H54 (cell line): ENCODE data around the gene PAQR8.
A peak's percentile ranks its signal among the peaks of the same experiment; 100 is the strongest.

Experiments
- DNase-seq: peaks from one replicate; pipeline ENCODE4 v3.0.0; 2011; ENCODE audit warnings: low spot score, mixed read lengths; ENCODE audit not compliant: insufficient read length
- FAIRE-seq: peaks from 3 replicates; lab custom pipeline; 2011; peaks lifted over from hg19 to GRCh38; lab: Jason Lieb, UNC
- POLR2A ChIP-seq: IDR thresholded peaks from 2 replicates; pipeline ENCODE4 v1.6.1; 2011; ENCODE audit warnings: low read depth, mild to moderate bottlenecking, low read length

Gene PAQR8

DNA sequence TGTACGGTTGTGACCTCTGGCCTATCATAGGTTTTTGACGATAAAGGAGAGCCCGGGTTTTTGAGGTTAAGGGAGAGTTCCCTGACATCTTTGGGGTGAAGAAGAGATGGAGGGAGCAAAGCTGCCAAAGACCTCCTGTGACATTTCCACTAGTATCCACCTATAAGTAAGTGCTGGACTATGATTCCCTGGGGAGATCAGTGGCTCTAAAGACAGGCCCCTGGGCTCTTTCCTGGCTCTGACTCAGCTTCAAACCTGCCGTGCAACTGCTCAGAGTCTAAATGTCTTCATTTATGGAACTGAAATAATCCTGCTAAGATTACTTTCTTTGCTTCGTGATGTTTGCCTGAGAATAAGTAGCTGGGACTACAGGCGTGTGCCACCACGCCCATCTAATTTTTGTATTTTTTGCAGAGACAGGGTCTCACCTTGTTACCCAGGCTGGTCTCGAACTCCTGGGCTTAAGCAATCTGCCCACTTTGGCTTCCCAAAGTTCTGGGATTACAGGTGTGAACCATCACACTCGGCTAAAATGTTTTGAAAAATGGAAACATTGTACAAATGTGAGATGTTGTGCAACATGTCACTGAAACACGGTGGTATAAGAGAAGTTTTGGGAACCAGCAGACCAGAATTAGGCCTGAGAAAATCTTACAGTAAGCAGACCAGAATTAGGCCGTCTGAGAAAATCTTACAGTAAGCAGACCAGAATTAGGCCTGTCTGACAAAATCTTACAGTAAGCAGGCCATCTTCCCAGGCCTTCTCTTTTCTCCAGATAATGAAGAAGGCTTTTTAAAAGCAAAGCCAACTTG is 1.1 kb upstream of the PAQR8 start:
- FAIRE-seq: no peak
- DNase-seq: no peak
- no peak for TF ChIP-seq POLR2A

DNA sequence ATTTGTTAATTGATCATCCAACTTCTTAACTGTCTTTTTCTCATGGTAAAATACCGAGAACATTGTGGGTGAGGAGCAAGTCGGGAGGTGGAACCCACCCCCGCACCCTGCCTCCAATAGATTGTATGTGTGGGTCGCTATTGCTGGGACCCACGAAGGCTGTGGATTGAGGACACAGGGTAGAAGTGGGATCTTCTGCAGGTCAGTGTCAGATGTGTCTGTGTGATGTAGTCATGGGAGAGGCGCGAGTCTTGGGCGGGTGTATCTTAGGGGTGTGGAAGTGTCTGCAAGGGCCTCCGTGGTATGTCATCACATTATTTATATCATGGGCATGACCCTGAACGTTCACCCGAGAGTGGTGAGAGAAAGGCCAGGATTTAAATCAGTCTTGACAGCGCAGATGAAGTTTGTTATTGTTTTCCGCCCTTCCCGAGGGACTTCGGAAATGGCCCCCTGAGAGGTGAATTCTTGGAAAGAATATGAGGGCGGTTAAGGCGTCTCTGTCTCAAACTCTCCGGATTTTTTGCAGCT is 472 bp upstream of the PAQR8 start:
- TF ChIP-seq POLR2A: no peak
- DNase-seq (peak; percentile 23), FAIRE-seq (no peak)

DNA sequence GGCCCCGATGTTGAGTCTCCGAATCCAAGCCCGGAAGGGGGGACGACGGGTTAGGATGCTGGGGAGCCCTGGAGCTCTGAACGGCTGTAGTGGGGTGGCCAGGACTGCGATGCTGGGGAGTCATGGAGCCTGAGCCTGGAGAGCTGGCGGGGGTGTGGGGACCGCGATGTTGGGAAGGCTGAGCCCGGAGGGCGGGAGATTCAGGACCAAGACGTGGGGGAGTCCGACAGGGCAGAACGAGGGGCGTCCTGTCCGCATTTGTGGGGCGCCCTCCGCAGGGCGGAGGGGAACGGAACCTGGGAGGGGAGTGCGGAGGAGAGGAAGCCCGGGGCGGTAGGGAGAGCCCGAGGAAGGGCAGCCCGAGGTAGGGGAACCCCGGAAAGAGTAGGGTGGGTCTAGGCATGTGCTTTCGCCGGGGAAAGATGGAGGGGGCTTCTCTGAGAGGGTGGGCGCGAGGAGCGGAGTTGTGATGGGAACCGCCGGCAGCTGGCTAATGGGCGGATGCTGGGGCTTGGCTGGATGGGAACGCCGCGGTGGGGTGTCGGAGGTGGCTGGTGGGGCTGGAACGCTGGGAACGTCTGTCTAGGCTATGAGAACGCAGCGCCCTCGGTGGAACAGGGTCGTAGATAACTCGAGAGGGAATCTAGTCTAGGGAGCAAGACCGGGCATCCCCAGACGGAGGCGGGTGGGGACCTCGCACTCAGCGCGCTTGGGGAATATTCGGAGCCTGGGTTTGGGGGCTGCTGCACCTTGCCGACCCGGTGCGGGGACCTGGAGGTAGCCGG is 684 bp downstream of the PAQR8 start:
- FAIRE-seq (no peak), DNase-seq (peak; percentile 67)
- TF ChIP-seq POLR2A: no peak

DNA sequence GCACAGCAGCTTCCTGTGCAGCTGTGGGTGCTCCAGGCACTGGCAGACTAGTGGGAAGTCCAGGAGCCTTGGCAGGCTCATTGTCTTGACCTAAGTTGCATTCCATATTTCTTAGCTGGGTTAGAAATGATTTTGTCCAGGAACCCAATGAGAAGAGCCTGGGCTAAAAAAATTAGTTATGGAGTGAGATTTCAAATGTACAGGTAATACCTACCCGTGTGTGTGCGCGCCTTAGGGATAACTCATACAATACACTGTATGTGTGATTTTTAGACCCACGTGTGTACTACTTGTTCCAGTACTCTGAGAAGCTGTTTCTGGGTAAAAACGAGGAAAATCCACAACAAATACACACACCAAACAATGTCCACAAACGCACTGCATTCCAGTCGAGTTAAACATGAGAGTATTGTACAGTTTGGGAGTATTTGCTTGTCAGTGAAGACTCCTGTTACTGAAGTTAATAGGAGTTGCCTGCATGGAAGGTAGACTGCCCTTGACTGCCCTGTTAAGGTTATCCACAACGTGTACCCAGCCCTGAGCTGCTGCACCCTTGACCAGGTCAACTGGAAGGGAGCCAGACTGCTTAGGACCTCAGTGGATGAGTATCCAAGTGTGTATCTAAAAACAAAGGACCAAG is 1.4 kb downstream of the PAQR8 start:
- DNase-seq (no peak), FAIRE-seq (no peak)
- TF ChIP-seq POLR2A: no peak

DNA sequence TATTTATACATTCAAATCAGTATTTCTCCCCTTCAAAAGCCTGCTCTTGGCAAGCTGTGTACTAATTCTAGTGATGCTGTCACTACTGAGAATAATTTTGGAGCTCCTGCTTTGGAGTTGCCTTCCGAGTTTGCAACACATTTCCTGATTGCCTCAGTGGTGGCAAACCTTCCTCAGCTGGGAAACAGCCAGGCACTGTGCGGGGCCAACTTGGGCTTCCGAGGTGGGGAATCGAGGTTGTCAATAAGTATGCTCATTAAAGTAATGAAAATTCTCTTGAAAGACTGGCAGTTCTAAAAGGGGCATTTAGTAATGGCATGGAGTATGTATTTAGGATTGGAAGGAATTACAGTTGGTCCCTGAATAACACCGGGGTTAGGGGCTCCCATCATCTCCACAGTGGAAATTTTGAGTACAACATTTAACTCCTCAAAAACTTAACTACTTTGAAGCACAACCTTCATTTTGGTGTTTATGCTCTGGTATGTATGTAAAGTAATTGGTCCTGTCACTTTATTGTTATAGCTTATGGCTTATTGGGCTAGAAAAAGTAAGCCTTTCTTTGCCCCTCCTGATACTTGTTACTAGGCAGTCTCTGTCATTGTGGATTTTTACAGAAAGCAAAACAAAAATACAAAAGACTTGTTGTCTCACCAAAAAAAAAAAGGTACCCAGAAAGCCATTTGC is 2.7 kb downstream of the PAQR8 start:
- FAIRE-seq (no peak), DNase-seq (no peak)
- no peak for TF ChIP-seq POLR2A

DNA sequence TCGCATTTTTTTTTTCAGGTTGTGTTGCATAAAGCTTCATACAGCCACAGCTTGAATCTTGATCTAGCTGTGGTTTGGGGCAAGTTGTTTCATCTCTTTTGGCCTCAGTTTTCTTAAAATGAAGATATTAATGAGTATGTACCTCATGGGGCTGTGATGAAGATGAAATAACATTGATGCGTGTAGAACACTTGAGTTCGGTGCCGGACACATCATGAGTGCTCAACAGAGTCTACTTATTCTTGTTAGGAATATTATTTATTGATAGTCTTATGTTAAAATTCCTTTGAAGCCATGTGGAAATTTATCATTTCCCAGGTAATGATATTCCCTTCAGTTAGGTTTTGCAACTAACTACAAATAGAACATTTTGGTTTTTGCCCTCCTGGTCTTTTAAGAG is 3.4 kb downstream of the PAQR8 start:
- TF ChIP-seq POLR2A: no peak
- DNase-seq: no peak
- no peak for FAIRE-seq

DNA sequence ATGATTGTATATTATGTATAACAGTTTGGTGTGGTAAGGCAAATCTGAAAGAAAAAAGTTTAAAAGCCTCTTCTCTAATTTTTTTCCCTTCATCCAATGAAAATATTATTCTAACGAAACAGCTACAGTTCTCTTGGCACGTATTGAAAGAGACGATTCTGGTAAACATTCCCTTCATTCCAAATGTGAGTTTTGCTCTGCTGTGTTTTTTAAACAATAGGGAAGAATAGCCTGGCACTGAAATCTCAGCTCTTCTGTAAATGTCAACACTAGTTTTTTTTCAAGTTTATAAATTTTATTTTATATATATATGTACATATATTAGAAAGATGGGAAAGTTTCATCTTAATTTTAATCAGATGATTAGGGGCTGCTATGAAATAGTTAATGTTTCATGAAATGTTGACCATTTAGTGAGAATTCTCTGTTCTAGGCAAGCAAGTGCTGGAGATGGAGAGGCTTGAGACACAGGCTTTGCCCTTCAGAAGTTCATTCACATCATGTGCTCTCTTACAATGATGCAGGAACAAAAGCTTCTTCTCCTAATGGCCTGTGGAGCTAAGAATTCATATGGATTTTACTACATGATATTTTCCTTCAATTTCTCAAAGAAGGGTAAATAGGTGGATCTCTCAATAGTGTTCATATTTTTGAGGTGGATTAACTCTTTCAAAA is 4.1 kb downstream of the PAQR8 start:
- FAIRE-seq (no peak), DNase-seq (no peak)
- TF ChIP-seq POLR2A: no peak

DNA sequence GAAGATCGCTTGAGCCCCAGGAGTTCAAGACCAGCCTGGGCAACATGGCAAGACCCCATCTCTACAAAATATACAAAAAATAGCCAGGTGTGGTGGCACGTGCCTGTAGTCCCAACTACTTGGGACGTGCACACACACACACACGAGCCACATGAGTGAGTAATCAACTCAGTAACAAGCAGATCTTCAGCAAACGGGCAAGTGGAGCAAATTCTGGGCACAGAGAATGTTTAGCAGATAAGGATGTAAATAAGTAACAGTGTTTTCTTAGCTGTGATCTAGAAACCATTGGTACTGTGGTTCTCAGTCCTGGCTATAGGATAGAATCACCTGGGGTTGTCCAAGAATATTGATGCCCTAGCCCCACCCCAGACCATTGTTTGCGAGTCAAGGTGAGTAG is 6.1 kb downstream of the PAQR8 start:
- FAIRE-seq: no peak
- DNase-seq: no peak
- TF ChIP-seq POLR2A: no peak

DNA sequence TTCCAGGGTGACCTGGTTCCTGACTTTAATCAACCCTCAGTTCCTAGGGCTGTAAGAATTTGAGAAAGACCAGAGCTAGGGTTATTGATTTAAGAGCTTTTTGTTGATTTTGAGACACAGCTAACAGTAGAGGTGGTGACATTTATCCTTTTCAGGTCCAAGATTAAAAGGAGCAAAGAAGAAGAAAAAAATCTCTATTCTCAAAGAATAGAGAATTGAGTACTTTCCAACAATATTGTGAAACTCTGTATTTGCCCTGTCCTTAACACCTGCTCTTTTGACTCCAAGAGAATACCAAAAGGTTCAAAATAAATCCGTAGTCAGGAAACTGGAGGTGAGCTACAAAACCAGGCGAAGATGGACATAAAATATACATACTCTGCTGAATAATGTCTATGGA is 7.3 kb downstream of the PAQR8 start:
- DNase-seq (no peak), FAIRE-seq (no peak)
- TF ChIP-seq POLR2A: no peak

DNA sequence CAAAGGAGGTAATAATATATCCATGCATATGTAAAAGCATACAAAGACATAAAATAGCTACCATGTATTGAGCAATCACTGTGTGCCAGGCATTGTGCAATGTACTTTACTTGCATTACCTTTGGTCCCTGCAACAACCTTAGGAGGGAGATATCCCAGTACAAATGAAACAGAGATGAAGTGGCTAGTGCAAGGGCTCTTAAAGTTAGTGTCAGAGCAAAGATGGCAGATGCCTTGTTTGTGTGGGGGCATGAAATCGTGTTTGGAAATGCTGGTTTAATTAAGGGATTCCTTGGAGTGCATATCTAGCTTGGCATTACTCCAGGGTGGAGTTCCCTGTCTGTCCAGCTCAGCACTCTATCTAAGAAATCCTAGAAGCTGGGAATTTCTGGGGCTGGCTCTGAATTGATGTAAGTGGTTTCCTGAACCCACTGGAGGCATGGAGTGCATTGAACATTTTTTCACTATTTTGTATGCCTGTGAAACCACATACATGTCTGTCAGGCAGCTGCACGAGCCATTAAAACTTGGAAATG is 9.8 kb downstream of the PAQR8 start:
- TF ChIP-seq POLR2A: no peak
- FAIRE-seq: no peak
- DNase-seq: no peak

DNA sequence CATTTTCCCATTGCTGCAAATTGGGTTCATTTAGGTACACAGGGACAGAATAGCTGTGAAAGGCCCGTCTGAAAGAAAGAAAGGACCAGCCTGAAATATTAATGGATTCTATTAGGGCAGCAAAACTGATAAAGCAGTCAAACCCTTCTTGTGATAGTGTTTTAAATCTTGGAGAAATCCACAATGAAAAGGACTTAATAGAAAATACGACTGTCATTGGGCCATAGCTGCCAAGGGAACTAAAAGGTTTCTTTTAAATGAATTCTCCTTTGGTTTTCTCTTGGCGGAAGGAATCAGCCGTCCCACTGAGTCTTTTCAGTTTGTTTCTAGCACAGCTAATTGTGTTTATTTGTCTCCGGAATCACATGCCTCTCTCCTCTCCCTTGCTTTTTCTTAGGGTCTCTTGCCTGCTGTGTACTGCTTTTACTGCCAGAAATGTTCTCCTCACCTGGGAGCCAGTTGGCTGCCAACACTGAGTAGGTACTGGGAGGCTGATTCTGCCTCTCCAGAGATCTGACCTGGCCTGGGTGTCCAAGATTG is 11.3 kb downstream of the PAQR8 start:
- no peak for DNase-seq
- FAIRE-seq: no peak
- TF ChIP-seq POLR2A: no peak

DNA sequence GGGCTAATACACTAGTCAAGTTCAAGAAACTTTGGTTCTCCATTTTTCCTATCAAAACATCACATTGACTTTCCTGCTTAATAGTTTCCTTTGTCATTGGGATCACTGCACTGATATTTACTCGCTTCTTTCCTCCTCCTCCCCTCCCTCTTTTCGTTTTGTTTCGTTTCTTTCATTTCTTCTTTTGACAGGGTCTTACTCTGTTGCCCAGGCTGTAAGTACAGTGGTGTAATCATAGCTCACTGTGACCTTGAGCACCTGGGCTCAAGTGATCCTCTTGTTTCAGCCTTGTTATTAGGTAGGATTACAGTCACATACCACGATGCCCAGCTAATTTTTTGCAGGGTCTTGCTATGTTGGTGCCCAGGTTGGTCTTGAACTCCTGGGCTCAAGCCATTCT is 12.3 kb downstream of the PAQR8 start:
- TF ChIP-seq POLR2A: no peak
- FAIRE-seq (no peak), DNase-seq (no peak)
